Neural progenitor cell (in vitro differentiated cells): Measurements from ENCODE around the gene ADAMTSL1.

ENCODE experiments used
- CTCF ChIP-seq: fragments of 200-600 bp; sonication (generic); IDR thresholded peaks from 2 replicates; pipeline ENCODE4 v1.5.1; 2017; ENCODE audit warnings: antibody characterized with exemption, mild to moderate bottlenecking
- EZH2 ChIP-seq: fragments of 200-600 bp; sonication (generic); IDR thresholded peaks from 2 replicates; pipeline ENCODE4 v1.6.1; 2017; ENCODE audit warnings: antibody characterized with exemption, mild to moderate bottlenecking, moderate library complexity

DNA sequence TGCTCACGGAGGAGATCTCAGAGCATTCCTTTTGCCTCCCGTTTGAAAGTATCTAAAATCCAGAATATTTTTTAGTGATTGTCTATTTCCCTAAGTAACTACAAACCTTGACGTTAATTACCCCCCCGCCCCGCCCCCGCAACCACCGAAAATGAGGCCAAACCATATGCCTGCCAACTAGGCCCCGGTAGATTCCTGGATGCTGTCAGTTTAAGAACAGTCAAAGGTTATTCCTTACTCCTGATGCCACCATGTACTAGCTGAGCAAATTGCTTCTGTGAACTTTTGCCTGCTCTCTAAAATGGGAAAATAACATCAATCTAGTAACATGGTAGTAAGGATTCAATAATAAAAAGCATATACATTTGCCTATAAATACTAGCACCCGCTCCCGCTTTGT lies 314.3 kb downstream of the ADAMTSL1 start:
- TF ChIP-seq CTCF: no peak
- TF ChIP-seq EZH2: no peak
